GM10847 (cell line): Measurements from ENCODE around the gene AP3D1.

ENCODE experiments used
- POLR2A ChIP-seq: IDR thresholded peaks from 2 replicates; pipeline ENCODE4 v1.6.1; 2011; ENCODE audit not compliant: insufficient read length; ENCODE audit errors: extremely low read depth

Gene AP3D1

DNA sequence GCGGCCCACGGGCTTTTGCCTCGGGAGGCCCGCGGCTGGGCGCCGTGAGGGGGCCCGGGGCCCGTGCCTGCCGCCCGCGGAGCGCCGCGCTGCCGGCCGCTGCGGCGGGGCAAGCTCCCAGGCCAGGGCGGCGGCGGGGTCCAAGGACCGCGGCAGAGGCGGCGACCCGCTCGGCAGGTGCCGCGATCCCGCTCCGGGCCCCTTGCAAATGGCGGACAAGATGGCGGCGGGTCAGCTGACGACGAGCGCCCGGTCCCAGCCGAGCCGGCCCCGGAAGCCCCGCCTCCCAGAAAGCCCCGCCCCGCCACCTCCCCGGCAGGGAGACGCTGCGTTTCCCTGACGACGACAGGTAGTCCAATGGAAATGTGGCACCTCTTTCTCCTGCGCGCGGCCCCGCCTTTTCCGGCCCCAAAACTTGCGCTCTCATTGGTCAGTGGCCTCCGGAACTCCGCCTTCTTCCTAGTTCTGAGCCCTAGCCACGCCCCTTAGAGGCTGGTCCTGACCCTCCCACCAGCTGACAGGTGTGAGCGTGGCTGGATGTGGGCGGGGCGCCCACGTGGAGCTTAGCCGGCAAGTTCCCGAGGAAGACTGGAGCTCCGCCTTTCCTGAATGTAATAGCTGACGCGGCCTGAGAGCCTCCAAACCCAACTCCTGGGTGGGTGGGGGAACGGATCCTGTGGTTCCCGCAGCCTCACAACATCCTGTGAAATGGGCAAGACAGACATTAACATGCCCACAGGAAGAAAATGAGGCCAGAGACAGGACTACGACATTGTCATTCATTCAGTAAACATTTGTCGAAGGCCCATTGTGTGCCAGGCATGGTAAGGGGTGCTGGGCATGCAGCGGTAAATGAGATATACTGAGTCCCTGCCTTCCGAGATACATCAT, at the start of gene AP3D1:
AP3D1 (minus strand) TSS at position 228 of the 891 bp plus-strand sequence. CDS start 232 bp downstream, outside the sequence.
- peak; percentile 39 for TF ChIP-seq POLR2A

DNA sequence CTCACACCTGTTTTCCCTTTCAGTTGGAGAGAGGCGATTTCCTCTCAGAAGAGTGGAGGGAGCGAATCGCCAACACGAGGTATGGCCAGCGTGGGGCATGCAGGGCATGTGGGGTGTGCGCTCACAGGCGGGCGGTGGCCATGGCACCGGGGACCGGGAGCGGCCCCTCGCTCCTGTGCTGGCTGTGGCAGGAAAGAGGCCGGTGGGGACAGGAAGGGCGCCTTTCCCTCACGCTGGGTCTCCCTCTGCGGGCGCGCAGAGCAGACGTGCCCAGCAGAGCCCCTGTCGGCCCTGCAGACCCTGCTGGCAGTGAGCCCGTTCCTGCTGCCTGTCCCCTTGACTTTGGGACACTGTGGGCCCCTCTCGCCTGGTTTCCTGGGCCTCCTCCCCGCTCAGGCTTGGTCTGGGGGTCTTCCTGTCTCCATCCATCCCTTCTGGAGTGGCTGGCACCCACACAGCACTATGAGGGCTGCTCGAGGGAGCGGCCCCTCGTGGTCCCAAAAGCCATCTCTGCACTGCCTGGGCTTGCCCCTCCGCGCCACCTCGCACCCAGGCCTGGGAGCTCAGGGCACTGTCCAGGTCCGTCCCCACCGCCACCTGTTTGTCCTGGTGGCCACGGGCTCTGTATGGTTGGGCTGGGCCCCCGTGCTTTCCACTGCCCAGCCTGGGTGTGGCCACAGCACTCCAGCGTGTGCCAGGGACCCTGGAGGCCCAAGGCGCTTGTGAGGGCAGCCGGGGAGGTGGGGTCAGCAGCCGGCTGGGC, 48.7 kb upstream of the AP3D1 start:
- no peak for TF ChIP-seq POLR2A

DNA sequence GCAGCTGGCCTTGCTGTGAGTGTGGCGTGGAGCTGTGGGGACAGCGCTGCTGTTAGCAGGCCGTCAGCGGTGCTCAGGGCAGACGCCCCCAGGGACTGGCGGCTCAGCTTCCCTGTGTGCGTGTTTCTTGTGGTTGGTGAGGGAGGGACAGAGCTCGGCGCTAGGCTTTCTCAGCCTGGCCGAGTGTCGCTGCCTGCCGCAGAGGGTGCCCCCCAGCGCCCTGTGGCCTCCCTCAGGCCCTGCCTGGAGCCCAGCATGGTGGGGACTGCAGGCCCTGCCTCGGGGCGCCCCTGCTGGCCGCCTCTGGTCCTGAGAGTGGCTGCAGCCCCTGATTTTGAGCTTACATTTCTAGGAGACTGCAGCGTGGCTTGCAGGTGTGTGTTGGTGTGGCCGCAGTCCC, 47.8 kb upstream of the AP3D1 start:
- no peak for TF ChIP-seq POLR2A

DNA sequence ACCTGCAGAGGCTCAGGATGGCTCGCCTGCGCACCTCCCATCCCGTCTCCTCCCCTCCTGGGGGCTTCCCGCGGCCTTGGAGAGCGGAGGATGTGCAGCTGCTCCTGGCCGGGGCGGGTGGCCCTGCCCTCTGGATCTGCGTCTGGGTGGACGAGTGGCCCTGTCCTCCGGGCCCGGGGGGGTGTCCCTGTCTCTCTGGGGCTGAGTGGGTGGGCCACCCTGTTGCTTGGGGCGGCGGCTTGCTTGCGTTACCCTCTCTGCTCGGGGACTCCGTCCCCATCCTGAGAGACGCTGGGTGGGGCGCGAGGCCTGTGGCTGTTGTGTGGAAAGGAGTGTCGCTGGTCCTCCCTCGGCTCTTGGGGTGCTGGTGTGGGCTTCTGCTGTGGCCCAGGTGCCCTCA, 47.0 kb upstream of the AP3D1 start:
- TF ChIP-seq POLR2A, result no peak

DNA sequence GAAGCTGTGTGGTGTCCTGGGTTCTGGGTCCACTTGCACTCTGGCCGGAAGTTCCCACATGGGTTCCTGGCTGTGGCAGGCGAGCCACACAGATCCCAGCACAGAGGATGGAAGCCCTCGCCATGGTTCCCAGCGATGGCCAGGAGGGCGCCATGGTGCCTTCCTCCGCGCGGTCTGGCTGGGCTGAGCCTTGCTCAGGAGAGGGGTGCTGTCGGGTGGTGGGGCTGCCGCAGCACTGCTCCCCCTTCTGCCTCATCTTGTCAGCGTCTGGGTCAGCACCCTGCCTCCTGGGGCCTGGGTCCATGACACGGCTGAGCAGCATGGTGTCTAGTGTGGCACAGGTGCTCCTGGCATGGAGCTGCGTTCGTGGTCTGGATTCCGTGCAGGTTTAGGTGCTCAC, 45.9 kb upstream of the AP3D1 start:
- TF ChIP-seq POLR2A, result no peak

DNA sequence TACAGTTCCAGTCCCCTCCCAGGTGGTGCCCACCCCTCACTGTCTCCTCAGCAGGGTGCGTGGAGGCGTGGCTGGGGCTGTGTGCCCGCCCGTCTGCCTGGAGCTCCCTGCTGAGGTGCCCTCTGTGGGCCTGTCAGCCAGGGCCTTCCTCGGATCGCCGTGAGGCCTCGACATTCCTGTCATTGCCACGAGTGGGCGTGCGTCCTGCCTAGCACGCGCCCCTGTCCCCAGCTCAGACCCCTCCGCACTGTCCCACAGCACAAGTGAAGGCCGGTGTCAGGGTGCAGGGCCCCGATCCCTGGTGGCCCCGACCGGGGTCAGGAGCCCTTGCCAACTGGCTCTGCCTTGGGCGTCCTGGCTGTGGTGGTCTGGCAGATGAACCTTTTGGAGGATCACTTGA, 44.5 kb upstream of the AP3D1 start:
- TF ChIP-seq POLR2A, result no peak

DNA sequence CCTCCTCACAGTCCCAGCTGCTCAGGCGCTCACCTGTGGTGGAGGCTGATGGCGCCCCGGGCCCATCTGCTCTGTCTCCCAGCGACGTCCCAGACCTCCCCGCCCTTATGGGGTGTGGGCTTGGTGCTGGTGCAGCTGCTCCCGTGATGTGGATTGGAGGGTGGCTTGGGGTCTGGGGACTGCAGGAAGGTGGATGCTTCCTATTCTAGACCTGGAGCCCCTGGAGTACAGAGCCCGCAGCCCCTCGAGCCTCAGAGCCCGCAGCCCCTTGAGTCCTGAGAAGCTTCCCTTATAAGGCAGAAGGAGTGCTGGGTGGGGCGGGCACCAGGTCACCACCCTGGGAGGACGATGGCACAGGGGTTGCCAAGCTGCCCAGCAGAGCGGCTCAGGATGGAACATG, 44.0 kb upstream of the AP3D1 start:
- no peak for TF ChIP-seq POLR2A

DNA sequence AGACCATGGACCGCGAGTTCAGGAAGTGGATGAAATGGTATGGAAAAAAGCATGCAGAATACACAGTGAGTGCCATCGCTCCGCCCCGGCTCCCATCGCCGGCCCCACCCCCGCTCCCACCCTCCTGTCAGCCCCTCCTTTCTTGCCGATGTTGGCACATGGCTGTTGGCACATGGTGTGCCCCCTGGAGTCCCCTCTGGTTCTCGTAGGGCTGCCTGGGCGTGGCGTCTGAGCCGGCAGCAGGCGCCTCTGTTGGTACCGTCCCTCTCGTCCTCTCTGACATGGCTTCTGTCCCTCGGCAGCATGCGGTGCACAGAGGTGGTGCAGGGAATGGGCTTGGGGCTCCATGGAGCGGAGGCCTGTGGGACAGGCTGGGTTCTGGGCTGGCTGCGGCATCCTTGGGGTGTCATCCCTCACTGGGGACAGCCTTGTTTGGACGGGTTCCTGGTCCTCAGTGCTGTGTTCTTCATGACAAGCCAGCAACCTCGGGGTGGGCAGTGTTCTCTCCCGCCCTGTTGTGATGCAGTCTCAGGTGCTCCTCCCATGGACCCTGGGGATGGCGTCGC, 43.2 kb upstream of the AP3D1 start:
- TF ChIP-seq POLR2A, result no peak

DNA sequence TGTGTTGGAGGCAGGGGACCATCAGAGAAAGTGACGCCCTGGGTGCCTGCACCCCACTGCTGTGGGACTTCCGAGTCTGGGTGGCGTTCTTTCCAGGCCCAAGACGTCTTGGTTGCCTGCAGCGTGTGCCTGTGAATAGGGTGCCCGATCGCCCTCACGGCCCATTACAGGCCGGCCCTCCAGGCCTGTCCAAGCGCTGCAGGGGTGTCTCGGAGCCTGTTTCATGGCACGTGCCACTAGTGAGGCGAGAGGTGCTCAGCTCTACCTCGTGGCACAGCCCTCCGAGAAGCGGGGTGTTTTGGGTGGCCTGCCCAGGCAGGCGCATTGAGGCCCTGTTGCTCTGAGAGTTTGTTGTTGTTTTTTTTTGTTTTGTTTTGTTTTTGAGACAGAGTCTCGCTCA, 42.4 kb upstream of the AP3D1 start:
- no peak for TF ChIP-seq POLR2A

DNA sequence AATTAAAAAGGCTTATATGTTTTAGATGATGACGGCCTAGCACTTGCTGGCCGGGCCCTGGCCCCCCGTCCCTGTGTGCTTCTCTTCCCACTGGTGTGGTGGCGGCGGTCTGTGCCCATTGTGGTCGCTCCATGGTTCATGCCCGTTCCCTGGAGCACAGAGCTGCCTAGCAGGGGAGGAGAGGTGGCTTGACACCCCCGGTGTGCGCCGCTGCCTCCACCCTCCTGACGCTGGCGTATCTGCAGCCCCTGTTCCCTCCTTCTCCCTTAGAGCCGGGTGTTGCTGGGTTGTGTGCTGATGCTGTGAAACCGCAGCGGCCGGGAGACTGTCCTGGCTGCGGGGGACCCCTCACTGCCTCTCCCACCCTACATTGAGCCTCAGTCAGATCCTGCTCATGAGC, 41.5 kb upstream of the AP3D1 start:
- TF ChIP-seq POLR2A, result no peak

DNA sequence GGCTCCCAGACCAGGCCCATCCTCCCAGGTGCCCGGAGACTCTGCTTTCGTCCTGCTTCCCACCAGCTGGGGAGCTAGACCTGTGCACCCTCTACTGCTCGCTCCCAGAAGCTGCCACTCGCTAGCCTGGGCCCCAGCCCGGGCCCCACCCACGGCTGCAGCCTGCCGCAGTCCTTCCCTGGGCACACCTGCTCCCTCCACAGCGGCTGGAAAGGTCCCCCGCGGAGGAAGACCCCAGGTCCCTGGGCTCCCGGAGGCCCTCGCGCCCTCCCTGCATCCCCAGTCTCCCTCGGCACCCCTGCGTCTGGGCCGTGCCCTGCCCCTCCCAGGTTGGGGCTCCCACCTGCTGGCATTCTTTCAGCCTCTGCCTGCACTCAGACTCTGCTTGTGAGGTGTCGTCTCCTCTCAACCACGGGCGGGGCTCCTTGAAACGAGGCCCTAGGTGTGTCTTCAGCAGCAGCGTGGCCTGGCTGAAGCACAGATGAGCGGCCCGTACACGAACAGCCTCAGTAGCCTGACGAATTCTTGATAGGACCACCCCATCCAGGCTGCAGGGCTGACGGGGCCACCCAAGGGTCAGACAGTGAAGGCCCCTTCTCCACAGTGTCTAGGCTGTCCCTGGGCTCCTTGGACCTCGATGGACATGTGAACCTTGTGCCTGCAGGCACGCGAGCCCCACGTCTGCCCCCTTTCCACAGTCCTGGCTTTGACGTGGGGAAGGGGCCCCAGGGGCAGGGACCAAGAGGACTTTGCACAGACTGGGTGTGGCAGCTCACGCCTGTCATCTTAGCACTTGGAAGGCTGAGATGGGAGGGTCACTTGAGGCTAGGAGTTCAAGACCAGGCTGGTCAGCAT, 40.3 kb upstream of the AP3D1 start:
- TF ChIP-seq POLR2A, result no peak

DNA sequence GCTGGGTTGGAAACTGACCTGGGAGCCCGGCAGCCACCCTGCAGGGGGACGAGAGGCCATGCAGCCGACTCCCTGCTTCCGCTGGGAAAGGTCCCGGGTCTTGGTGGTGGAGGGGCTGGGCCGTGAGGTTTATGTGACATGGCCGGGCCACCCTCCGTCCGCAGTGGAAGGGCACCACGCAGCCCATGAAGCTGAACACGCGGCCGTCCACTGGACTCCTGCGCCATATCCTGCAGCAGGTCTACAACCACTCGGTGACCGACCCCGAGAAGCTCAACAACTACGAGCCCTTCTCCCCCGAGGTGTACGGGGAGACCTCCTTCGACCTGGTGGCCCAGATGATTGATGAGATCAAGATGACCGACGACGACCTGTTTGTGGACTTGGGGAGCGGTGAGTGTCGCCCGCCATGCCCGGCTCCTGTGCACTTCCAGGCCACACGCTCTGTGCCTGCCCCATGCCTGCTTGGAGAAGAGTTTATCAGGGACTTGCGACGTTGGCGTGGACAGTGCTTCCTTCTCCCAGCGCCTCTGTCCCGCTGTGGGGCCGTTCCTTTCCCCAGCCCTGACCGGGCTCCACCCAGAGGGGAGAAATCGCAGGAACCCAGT, 39.6 kb upstream of the AP3D1 start:
- no peak for TF ChIP-seq POLR2A

DNA sequence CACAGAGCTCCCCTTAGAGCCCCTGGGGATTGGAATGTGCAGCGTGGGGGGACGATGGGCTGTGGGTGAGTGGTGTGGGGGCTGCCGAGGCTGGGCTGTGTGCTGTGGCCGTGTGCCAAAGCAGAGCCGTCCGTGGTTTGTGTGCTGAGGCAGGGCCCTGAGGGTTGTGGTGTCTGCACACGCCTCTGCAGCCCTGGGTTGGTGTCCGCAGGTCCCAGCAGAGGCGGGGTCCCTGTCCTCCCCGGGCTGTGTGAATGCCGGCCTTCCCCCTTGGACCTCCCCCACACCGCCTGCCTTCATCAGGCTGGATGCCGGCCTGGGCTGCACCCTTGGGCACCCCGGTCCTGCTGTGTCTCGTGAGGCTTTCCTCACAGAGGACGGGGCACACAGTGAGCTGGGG, 38.5 kb upstream of the AP3D1 start:
- no peak for TF ChIP-seq POLR2A

DNA sequence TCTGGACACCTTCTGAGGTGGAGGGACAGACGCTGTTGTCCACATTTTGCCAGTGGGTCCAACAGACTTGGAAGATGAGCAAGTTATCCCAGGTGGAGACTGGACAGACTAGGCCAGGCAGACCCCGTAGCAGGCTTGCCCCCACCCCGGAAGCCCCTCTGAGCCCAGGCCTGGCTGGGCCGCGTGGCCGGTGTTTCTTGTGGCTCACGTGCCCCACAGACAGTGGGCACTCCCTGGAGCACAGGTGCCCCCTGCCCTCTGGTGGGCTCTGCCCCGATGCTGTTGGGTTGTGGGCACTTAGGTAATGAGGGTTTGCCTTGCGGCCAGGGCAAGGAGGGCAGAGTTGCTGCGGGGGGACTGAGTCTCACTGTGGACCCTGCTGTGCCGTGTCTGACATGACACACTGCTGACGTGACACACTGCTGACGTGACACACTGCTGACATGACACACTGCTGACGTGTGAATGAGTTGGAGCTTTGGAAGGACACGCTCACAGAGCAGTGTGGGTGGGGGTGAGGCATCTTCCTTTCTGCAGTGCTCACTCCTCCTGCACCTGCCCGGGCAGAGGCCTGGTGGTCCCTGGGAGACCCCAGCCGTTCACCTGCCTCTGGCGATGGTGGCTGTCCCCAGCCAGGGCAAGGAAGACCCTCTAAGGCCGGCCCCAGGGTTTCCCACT, 37.5 kb upstream of the AP3D1 start:
- TF ChIP-seq POLR2A, result no peak
